Dermis microvascular lymphatic vessel endothelial cell (primary cell): Measurements from ENCODE around the gene ZRANB3. TPM values are rescaled to one million over a fixed set of nuclear protein-coding genes. Genes with fewer than 3 reads are reported as not detected.
"Not testable (repeated sequence)": the region's sequence is repeated elsewhere in the genome, so short reads cannot be mapped to it uniquely, and the experiment has no call there.

Experiments used
- DNase-seq, 2 donors: peaks; one replicate each; pipeline versions ENCODE4 v3.0.0 to v3.0.0-alpha.2; 2010; ENCODE audit warnings: low read depth in 2 of 2
- total RNA-seq: library from RNA; depleted of rRNA; stranded (reverse); fragments of >200 nt; gene quantifications from 2 replicates; pipeline ENCODE4 v1.2.1, GENCODE V29; 2014

Gene ZRANB3
- total RNA-seq, 1 donor from 2014 or later: 6.0 TPM

GRCh38 chr2:135335256-135335655 lies 195.8 kb downstream of the ZRANB3 start:
- DNase-seq: no peak

GRCh38 chr2:135327146-135327545 lies 203.9 kb downstream of the ZRANB3 start:
- DNase-seq: no peak

GRCh38 chr2:135320465-135321355 lies 210.3 kb downstream of the ZRANB3 start:
- DNase-seq: no peak

GRCh38 chr2:135318808-135319207 lies 212.2 kb downstream of the ZRANB3 start:
- DNase-seq: no peak

- no peak for DNase-seq
Observed at GRCh38 chr2:135317375-135317774, 213.6 kb downstream of the ZRANB3 start.

- DNase-seq: no peak
Observed at GRCh38 chr2:135311962-135312361, 219.1 kb downstream of the ZRANB3 start.

GRCh38 chr2:135311268-135311667 lies 219.8 kb downstream of the ZRANB3 start:
- DNase-seq: no peak

GRCh38 chr2:135304694-135305093 lies 226.3 kb downstream of the ZRANB3 start:
- no peak for DNase-seq

- peak in 1 of 2 donors; percentile 58 for DNase-seq
Observed at GRCh38 chr2:135299658-135300244, 231.3 kb downstream of the ZRANB3 start.

GRCh38 chr2:135299165-135299564 lies 231.9 kb downstream of the ZRANB3 start:
- no peak for DNase-seq

GRCh38 chr2:135287121-135287520 lies 243.9 kb downstream of the ZRANB3 start:
- DNase-seq: not testable (repeated sequence)

- DNase-seq: no peak
Observed at GRCh38 chr2:135285391-135285790, 245.6 kb downstream of the ZRANB3 start.

GRCh38 chr2:135281379-135281778 lies 249.6 kb downstream of the ZRANB3 start:
- no peak for DNase-seq

- no peak for DNase-seq
Observed at GRCh38 chr2:135279209-135279608, 251.8 kb downstream of the ZRANB3 start.

- DNase-seq: no peak
Observed at GRCh38 chr2:135276525-135276924, 254.5 kb downstream of the ZRANB3 start.

GRCh38 chr2:135271006-135271405 lies 260.0 kb downstream of the ZRANB3 start:
- DNase-seq: no peak

GRCh38 chr2:135265960-135266490 lies 265.0 kb downstream of the ZRANB3 start:
- DNase-seq: no peak

GRCh38 chr2:135259123-135259522 lies 271.9 kb downstream of the ZRANB3 start:
- DNase-seq: no peak

GRCh38 chr2:135258193-135258592 lies 272.8 kb downstream of the ZRANB3 start:
- DNase-seq: no peak

GRCh38 chr2:135257383-135258090 lies 273.5 kb downstream of the ZRANB3 start:
- DNase-seq: no peak

GRCh38 chr2:135256531-135257260 lies 274.3 kb downstream of the ZRANB3 start:
- no peak for DNase-seq
